BLaER1 (cell line): ENCODE results near the gene USP51.
"Not testable (repeated sequence)": the region's sequence is repeated elsewhere in the genome, so short reads cannot be mapped to it uniquely, and the experiment has no call there.

ENCODE experiments used
- H3K27ac ChIP-seq: shearing (Covaris generic); formaldehyde crosslinking; 2 replicates; pipeline ENCODE4 v1.8.1; 2022
- H3K27me3 ChIP-seq: shearing (Covaris generic); formaldehyde crosslinking; 2 replicates; pipeline ENCODE4 v1.8.1; 2022
- H3K36me3 ChIP-seq: shearing (Covaris generic); formaldehyde crosslinking; 2 replicates; pipeline ENCODE4 v1.8.1; 2022
- H3K4me1 ChIP-seq: shearing (Covaris generic); formaldehyde crosslinking; 2 replicates; pipeline ENCODE4 v1.8.1; 2022
- H3K4me2 ChIP-seq: shearing (Covaris generic); formaldehyde crosslinking; 2 replicates; pipeline ENCODE4 v1.8.1; 2022
- H3K4me3 ChIP-seq: shearing (Covaris generic); formaldehyde crosslinking; 2 replicates; pipeline ENCODE4 v1.8.1; 2022
- H3K9ac ChIP-seq: shearing (Covaris generic); formaldehyde crosslinking; 2 replicates; pipeline ENCODE4 v1.8.1; 2022
- H3K9me3 ChIP-seq: shearing (Covaris generic); formaldehyde crosslinking; 2 replicates; pipeline ENCODE4 v1.8.1; 2022
- H4K20me1 ChIP-seq: shearing (Covaris generic); formaldehyde crosslinking; 2 replicates; pipeline ENCODE4 v1.8.1; 2022
- Cebpa-rat ChIP-seq: shearing (Covaris generic); IDR thresholded peaks from 2 replicates; pipeline ENCODE4 v1.8.1; 2022

USP51 gene

DNA sequence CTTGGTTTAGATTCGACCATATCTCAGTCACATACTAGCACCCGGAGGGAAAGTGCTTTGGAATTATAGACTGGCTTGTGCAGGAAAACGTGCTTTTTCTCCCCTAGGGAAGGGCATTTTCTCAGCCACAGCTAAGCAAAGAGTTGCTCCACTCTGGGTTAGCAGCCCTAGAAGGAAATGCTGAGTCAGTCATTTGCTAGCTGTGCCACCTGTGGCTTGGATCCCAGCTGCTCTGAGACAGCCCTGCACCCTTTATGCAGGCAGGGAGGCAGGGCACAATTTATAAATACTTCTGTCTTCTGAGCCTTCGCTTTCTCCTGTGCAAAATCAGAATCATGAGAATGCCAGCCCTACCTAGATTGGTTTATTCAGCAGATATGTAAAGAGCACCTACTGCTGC lies 1.3 kb upstream of the USP51 start:
- no peaks in the 10 kb centered on the region for H4K20me1 ChIP-seq
- H3K4me3 ChIP-seq, result no peak overlapping the region
- H3K4me2 ChIP-seq, result no peak overlapping the region
- peaks cover 29% of the 10 kb centered on the region for H3K27me3 ChIP-seq
- H3K9me3 ChIP-seq, result no peaks in the 10 kb centered on the region
- TF ChIP-seq Cebpa-rat, result no peak
- H3K4me1 ChIP-seq, result peaks cover 14% of the 10 kb centered on the region
- no peak overlapping the region for H3K9ac ChIP-seq
- no peaks in the 10 kb centered on the region for H3K36me3 ChIP-seq
- H3K27ac ChIP-seq, result no peak overlapping the region

DNA sequence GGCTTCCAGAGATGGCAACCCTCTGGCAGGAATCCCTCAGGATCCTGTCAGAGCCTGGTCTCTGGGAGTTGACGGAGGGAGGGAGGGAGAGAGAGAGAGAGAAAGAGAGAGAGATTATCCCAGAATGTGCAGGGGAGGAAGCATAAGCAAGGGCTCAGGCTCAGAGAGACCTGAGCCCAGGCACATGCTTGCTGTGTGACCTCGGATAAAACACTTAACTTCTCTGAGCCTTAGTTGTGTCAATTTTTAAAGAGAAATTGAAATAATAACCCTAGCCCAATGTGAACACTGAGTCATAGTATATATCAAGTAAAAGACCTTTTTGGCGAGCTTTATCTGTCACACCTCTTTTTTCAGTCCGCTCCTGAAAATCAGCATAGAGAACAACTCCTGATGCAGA lies 473 bp upstream of the USP51 start:
- no peaks in the 10 kb centered on the region for H3K36me3 ChIP-seq
- peak overlapping the region; percentile 74 for H3K4me3 ChIP-seq
- no peaks in the 10 kb centered on the region for H3K9me3 ChIP-seq
- H3K9ac ChIP-seq, result peak overlapping the region; percentile 80
- H3K27ac ChIP-seq, result peak overlapping the region; percentile 80; the same call in 1 of the 2 replicates
- H3K4me1 ChIP-seq, result peaks cover 14% of the 10 kb centered on the region
- peaks cover 31% of the 10 kb centered on the region for H3K27me3 ChIP-seq
- peak overlapping the region; percentile 73 for H3K4me2 ChIP-seq
- no peak for TF ChIP-seq Cebpa-rat
- H4K20me1 ChIP-seq, result no peaks in the 10 kb centered on the region

GRCh38 chrX:55488593-55489313 lies 895 bp downstream of the USP51 start:
- H3K4me3 ChIP-seq, result peak overlapping the region; percentile 74
- peak overlapping the region; percentile 80 for H3K27ac ChIP-seq
- TF ChIP-seq Cebpa-rat, result no peak
- no peaks in the 10 kb centered on the region for H3K9me3 ChIP-seq
- no peaks in the 10 kb centered on the region for H3K36me3 ChIP-seq
- H4K20me1 ChIP-seq, result no peaks in the 10 kb centered on the region
- peaks cover 44% of the 10 kb centered on the region for H3K27me3 ChIP-seq
- peak overlapping the region; percentile 80 for H3K9ac ChIP-seq
- peak overlapping the region; percentile 73 for H3K4me2 ChIP-seq
- H3K4me1 ChIP-seq, result peaks cover 14% of the 10 kb centered on the region

DNA sequence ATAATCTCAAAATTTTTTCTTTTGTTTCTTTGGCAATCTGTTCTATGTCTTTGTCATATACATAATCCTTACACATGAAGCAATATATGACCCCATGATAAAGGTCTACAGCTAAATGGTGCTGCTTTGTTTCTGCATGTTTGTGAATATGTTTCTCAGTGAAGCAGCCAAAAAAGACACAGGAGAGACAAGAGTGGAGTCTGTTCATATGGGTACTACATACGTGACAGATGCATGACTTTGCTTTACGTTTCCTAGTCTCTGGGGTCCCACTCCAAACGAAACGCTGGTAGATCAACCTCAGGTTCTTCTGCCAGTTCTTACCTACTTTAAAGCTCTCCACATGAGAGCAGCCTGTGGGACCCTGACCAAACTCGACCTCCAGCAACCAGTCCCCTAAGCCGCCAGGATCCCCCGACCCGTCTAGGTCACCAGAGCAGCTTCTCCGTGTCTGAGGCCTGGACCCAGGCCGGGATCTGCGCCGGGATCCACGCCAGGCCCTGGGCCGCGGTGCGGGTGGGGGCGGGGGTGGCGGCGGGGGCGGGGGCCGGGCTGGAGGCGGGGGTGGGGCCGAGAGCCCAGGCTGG lies 1.5 kb downstream of the USP51 start:
- Histone ChIP-seq H3K36me3 (no peaks in the 10 kb centered on the region), H3K4me1 (peaks cover 14% of the 10 kb centered on the region), H3K4me2 (peak overlapping the region; percentile 63), H3K27ac (no peak overlapping the region), H3K4me3 (peak overlapping the region; percentile 74), H3K27me3 (peaks cover 51% of the 10 kb centered on the region), H3K9me3 (no peaks in the 10 kb centered on the region), H4K20me1 (no peaks in the 10 kb centered on the region), H3K9ac (peak overlapping the region; percentile 66; the same call in 1 of the 2 replicates)
- no peak for TF ChIP-seq Cebpa-rat

GRCh38 chrX:55487143-55487542 lies 2.5 kb downstream of the USP51 start:
- Histone ChIP-seq H3K36me3 (no peaks in the 10 kb centered on the region), H3K4me1 (peaks cover 14% of the 10 kb centered on the region), H3K27ac (no peak overlapping the region), H3K9me3 (no peaks in the 10 kb centered on the region), H3K27me3 (peaks cover 59% of the 10 kb centered on the region), H3K4me2 (no peak overlapping the region), H4K20me1 (no peaks in the 10 kb centered on the region), H3K4me3 (no peak overlapping the region), H3K9ac (no peak overlapping the region)
- no peak for TF ChIP-seq Cebpa-rat

DNA sequence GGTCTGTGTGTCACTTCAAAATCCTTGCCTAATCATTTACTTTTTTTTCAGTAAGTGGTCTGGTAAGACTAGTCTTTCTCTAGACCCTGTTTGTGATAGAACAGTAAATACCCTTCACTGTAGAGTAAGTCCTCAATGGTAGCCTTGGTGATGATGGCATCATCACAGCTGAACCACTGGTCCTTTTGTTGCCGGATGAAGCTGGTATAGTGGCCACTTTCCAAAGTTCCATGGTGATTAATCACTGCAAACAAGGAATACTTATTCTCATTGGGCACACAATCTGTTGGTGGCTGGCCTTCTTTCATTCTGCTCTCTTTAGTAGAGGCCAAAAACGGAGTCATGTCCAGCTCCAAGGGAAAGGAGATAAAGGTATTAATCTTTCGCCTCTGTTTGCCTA lies 2.9 kb downstream of the USP51 start:
- no peaks in the 10 kb centered on the region for H4K20me1 ChIP-seq
- no peaks in the 10 kb centered on the region for H3K36me3 ChIP-seq
- no peak overlapping the region for H3K9ac ChIP-seq
- no peak overlapping the region for H3K4me2 ChIP-seq
- H3K4me1 ChIP-seq, result peaks cover 14% of the 10 kb centered on the region
- no peak overlapping the region for H3K4me3 ChIP-seq
- peaks cover 59% of the 10 kb centered on the region for H3K27me3 ChIP-seq
- no peak for TF ChIP-seq Cebpa-rat
- no peaks in the 10 kb centered on the region for H3K9me3 ChIP-seq
- no peak overlapping the region for H3K27ac ChIP-seq

GRCh38 chrX:55484948-55485347 lies 4.7 kb downstream of the USP51 start:
- no peak for TF ChIP-seq Cebpa-rat
- Histone ChIP-seq H3K27me3 (peaks cover 62% of the 10 kb centered on the region), H3K27ac (no peak overlapping the region), H4K20me1 (no peaks in the 10 kb centered on the region), H3K36me3 (no peaks in the 10 kb centered on the region), H3K9ac (no peak overlapping the region), H3K9me3 (no peaks in the 10 kb centered on the region), H3K4me1 (peaks cover 1% of the 10 kb centered on the region), H3K4me2 (no peak overlapping the region), H3K4me3 (no peak overlapping the region)

- no peak for TF ChIP-seq Cebpa-rat
- no peaks in the 10 kb centered on the region for H3K4me1 ChIP-seq
- no peak overlapping the region for H3K27ac ChIP-seq
- H3K27me3 ChIP-seq, result peaks cover 48% of the 10 kb centered on the region
- no peaks in the 10 kb centered on the region for H4K20me1 ChIP-seq
- no peak overlapping the region for H3K9ac ChIP-seq
- H3K9me3 ChIP-seq, result no peaks in the 10 kb centered on the region
- no peak overlapping the region for H3K4me2 ChIP-seq
- H3K36me3 ChIP-seq, result no peaks in the 10 kb centered on the region
- H3K4me3 ChIP-seq, result no peak overlapping the region
Measured at GRCh38 chrX:55480390-55481062, 9.1 kb downstream of the USP51 start.

DNA sequence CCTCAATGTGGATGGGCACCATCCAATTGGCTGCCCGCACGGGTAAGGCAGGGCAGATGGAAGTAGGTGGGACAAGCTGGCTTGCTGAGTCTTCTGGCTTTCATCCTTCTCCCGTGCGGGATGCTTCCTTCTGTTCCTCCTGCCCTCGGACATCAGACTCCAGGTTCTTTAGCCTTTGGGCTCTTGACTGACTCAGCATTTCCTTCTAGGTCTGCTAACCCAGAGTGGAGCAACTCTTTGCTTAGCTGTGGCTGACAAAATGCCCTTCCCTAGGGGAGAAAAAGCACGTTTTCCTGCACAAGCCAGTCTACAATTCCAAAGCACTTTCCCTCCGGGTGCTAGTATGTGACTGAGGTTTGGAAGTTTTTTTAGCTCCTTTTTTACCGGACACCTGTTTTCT lies 9.7 kb downstream of the USP51 start:
- not testable (repeated sequence) for H3K9me3 ChIP-seq, H3K9ac ChIP-seq, H3K4me1 ChIP-seq, H4K20me1 ChIP-seq, H3K36me3 ChIP-seq, H3K4me3 ChIP-seq, H3K4me2 ChIP-seq, H3K27ac ChIP-seq
- H3K27me3 ChIP-seq, result peaks cover 45% of the 10 kb centered on the region

DNA sequence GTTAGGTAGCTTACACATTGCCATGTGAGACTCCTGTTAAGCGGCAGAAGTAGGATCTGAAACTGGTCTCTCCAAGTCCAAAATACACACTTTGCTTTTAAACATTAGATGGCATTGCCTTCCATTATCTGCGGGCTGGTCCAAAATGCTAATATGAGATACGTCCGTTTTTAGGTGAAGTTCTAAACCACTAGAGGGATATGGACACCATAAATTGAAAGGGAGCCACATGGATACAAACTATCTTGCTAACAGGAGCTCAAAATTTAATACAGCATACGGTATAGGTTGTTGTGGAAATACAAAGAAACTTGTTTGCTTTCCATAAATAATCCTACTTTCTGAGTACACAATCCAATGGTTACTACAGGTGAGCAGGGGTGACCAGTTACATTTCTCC lies 23.9 kb downstream of the USP51 start:
- H3K9me3 ChIP-seq, H3K27ac ChIP-seq, H3K4me2 ChIP-seq, H3K36me3 ChIP-seq, H3K4me3 ChIP-seq, H3K4me1 ChIP-seq, H3K9ac ChIP-seq, H3K27me3 ChIP-seq, H4K20me1 ChIP-seq: not testable (repeated sequence)

- not testable (repeated sequence) for H3K36me3 ChIP-seq, H3K27ac ChIP-seq
Measured at GRCh38 chrX:55465108-55465507, 24.5 kb downstream of the USP51 start.

DNA sequence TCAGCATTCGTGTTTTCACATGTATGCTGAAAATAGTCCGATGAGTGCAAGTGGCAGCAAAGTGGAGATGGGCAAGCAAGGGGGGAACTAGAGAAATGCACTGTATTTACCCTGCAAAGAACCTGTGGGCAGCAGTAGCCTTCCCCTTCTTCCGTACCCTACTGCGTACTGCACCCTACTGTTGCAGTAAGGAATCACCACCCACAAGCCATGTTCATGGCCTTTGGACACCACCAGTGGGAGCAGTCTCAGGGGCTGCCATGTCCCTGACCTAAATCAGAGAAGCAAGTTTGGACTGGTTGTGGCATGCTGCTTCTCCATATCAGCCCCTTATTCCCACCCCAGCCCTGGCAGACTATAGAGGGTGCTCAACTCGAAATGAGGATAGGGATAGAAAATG lies 25.6 kb downstream of the USP51 start:
- H3K9me3 ChIP-seq, H3K4me3 ChIP-seq, H3K4me2 ChIP-seq, H3K4me1 ChIP-seq, H4K20me1 ChIP-seq, H3K27me3 ChIP-seq, H3K27ac ChIP-seq, H3K9ac ChIP-seq, H3K36me3 ChIP-seq: not testable (repeated sequence)

More at GRCh38 chrX:55465108-55465507, 24.5 kb downstream of the USP51 start:
- not testable (repeated sequence) for H3K9ac ChIP-seq, H3K27me3 ChIP-seq, H3K4me3 ChIP-seq, H3K9me3 ChIP-seq, H3K4me1 ChIP-seq, H3K4me2 ChIP-seq, H4K20me1 ChIP-seq

DNA sequence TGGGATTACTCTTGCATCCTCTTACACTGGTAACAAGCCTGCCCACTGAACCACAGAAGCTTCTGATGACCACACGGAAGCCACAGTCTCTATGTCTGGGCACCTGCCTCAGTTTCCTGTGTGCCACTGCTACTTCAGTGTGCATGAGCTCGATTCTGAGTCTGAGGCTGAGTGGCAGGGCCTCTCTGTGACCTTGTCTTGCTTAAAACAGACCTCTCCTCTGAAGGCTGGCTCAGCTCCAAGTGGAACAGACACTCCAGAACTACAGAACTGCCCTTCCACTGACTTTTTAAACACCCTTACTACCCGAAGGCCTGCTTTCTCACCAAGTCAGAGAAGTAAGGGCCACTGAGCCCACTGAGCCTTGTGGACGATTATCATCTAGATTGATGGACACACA lies 29.7 kb downstream of the USP51 start:
- not testable (repeated sequence) for H4K20me1 ChIP-seq, H3K4me2 ChIP-seq, H3K9me3 ChIP-seq, H3K36me3 ChIP-seq, H3K4me1 ChIP-seq, H3K27me3 ChIP-seq, H3K4me3 ChIP-seq, H3K9ac ChIP-seq, H3K27ac ChIP-seq

DNA sequence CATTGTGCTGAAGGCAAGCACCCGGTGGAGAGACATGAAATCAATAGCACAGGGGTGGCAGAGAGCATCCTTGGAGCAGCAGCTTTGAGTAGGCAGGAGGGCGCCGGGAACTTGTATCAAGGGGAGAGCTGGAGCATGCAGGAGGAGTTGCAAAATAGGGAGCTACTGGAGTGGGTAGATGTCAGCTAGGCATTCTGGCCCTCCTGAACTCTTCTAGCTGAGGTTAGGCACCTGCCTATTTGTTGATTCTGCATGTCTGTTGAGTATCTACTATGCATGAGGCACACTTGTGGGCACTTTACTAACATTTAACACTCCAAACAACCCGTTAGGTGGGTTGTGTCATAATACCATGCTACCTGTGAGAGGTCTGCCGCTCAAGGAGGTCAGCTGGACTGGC lies 30.2 kb downstream of the USP51 start:
- not testable (repeated sequence) for H3K4me3 ChIP-seq, H3K27ac ChIP-seq, H3K4me1 ChIP-seq, H3K27me3 ChIP-seq, H3K9ac ChIP-seq, H3K4me2 ChIP-seq, H3K36me3 ChIP-seq, H3K9me3 ChIP-seq, H4K20me1 ChIP-seq
